Heart left ventricle (tissue), 16 donors: ENCODE measurements around the gene NHLRC4. TPM values are rescaled to one million over a fixed set of nuclear protein-coding genes. Genes with fewer than 3 reads are reported as not detected.

Experiments
- ATAC-seq, 4 donors: fragments of 200-7000 bp; cut with Tn5 transposase; one replicate each; pipeline ENCODE4 v1.9.1; 2020 to 2022; ENCODE audit warnings: moderate library complexity in 4 of 4, mild to moderate bottlenecking in 3 of 4, moderate number of reproducible peaks in 1 of 4
- DNase-seq, 5 donors: peaks; one replicate each; pipeline ENCODE4 v3.0.0-alpha.2; 2020
- H3K27ac ChIP-seq, 12 donors: fragments of 200-600 bp; sonication (generic) in 4 of 12; one replicate each; pipeline versions ENCODE4 v1.5.0 to v1.8.0; 2016 to 2022; ENCODE audit warnings: mild to moderate bottlenecking in 2 of 12
- H3K27me3 ChIP-seq, 9 donors: fragments of 200-600 bp; sonication (generic) in 2 of 9; one replicate each; pipeline versions ENCODE4 v1.5.1 to v1.8.0; 2016 to 2022; ENCODE audit warnings: mild to moderate bottlenecking in 3 of 9
- H3K36me3 ChIP-seq, 9 donors: fragments of 200-600 bp; sonication (generic) in 2 of 9; one replicate each; pipeline versions ENCODE4 v1.5.0 to v1.8.0; 2018 to 2022; ENCODE audit warnings: mild to moderate bottlenecking in 2 of 9
- H3K4me1 ChIP-seq, 12 donors: fragments of 200-600 bp; sonication (generic) in 4 of 12; one replicate each; pipeline versions ENCODE4 v1.5.0 to v1.8.0; 2016 to 2022; ENCODE audit warnings: mild to moderate bottlenecking in 3 of 12
- H3K4me3 ChIP-seq, 12 donors: fragments of 200-600 bp; sonication (generic) in 4 of 12; one replicate each; pipeline versions ENCODE4 v1.5.0 to v1.8.0; 2017 to 2022; ENCODE audit warnings: mild to moderate bottlenecking in 9 of 12, moderate library complexity in 4 of 12
- H3K9me3 ChIP-seq, 12 donors: fragments of 200-600 bp; sonication (generic) in 4 of 12; one replicate each; pipeline versions ENCODE4 v1.5.0 to v1.8.0; 2016 to 2022; ENCODE audit warnings: mild to moderate bottlenecking in 1 of 12
- CTCF ChIP-seq, 12 donors: fragments of 200-600 bp; sonication (generic) in 4 of 12; IDR thresholded peaks; one replicate each; pipeline versions ENCODE4 v1.5.0 to v1.8.0; 2018 to 2022; ENCODE audit warnings: antibody characterized with exemption in 12 of 12, mild to moderate bottlenecking in 5 of 12
- POLR2A ChIP-seq, 2 donors: fragments of 450-650 bp; IDR thresholded peaks; one replicate each; pipeline ENCODE4 v1.6.1; 2017; ENCODE audit warnings: antibody characterized with exemption in 2 of 2, mild to moderate bottlenecking in 2 of 2, moderate library complexity in 2 of 2
- WGBS, 4 donors: extraction: QIAGEN DNeasy Blood & Tissue Kit in 2 of 4; methylation state at CpG; one replicate each; pipeline versions ENCODE4 v1.1.5 to v1.1.7; 2013 to 2018; 5-methylcytosine and 5-hydroxymethylcytosine counted together
- intact Hi-C, 10 donors: fragments of 100-400 bp; cut with DNase I; formaldehyde crosslinking; loops; one replicate each; pipeline versions ENCODE4 v1.11.1 to v1.14.2; 2022
- polyA plus RNA-seq, 2 donors: library from polyadenylated mRNA; stranded (reverse); fragments of 200-250 nt; gene quantifications; one replicate each; pipeline ENCODE4 v1.2.3, GENCODE V29; 2013
- total RNA-seq, 9 donors: library from RNA; depleted of rRNA in 2 of 9; stranded (reverse); fragments of >200 nt in 2 of 9; fragmentation: NEBNext Ultra II Directional in 3 of 9; extraction: Animal tissue kit (Norgen Biotek cat#: 25700) in 3 of 9; gene quantifications; one replicate each; pipeline versions ENCODE4 v1.1.0 to v1.2.4, GENCODE V29; 2016 to 2023
- donor health status: ischemic (EF 13 %, LVEDD 7.1; RV severe dilation, severe dysfunction).
- donor health status: healthy with polysubstance abuse.
- donor health status: DM: no; HTN: yes; CAD: no.
- donor health status: DM: no; HTN: no; CAD: no.
- donor health status: ischemic (EF 25% LVEDD 6.9; RV normal size, moderate dysfunction).
- donor health status: ischemic (EF 25% LVEDD 5.7; RV mildly dilated, moderate dysfunction).
- donor health status: healthy.
- donor health status: DM: yes; HTN: yes; CAD: no.
- donor health status: ischemic (EF 35%, LVEDD 5.7; RV mildly dilated, moderate dysfunction).
- donor health status: nonischemic (EF 11% LVEDD 7.7; RV severe dilation, severe dysfunction).
- donor health status: DM: yes; HTN: yes; CAD: no.
- donor health status: PGD.
- donor health status: ischemic (EF 29% LVEDD 5.4; RV normal size, mild dysfunction).
- donor health status: nonischemic (EF 23%, LVEDD 6.1; RV moderate dilation, normal function).

Gene NHLRC4
- total and polyA plus RNA-seq, 11 donors: 0.23 to 0.86 (median 0.48) TPM; not detected in 1

GRCh38 chr16:559021-559380 lies 7.8 kb upstream of the NHLRC4 start:
- Histone ChIP-seq H3K27me3 (peaks cover 21 to 54% (median 27%) of the 10 kb centered on the region in 9 donors), H3K36me3 (peaks cover 0 to 3% (median 0%) of the 10 kb centered on the region in 9 donors), H3K4me3 (no peak overlapping the region), H3K9me3 (no peaks in the 10 kb centered on the region), H3K4me1 (peaks cover 0 to 23% (median 0%) of the 10 kb centered on the region in 12 donors), H3K27ac (no peak overlapping the region)
- intact Hi-C loops: no loop called here
- ATAC-seq: no peak
- TF ChIP-seq POLR2A (IDR thresholded peaks at IDR 0.05) (no peak), CTCF (IDR thresholded peaks at IDR 0.05) (no peak)
- 63 to 100% (median 68%) methylated on average over 1 to 15 of the region's 15 CpGs for WGBS, 4 donors
- no peak for DNase-seq

- no peak overlapping the region for H3K27ac ChIP-seq
- TF ChIP-seq POLR2A (IDR thresholded peaks at IDR 0.05) (no peak), CTCF (IDR thresholded peaks at IDR 0.05) (no peak)
- H3K4me1 ChIP-seq: peaks cover 0 to 23% (median 0%) of the 10 kb centered on the region in 12 donors
- H3K36me3 ChIP-seq: no peaks in the 10 kb centered on the region
- H3K4me3 ChIP-seq: peak overlapping the region in 1 of 12 donors; percentile 21
- DNase-seq: no peak
- ATAC-seq: no peak
- peaks cover 21 to 60% (median 27%) of the 10 kb centered on the region in 9 donors for H3K27me3 ChIP-seq
- no peaks in the 10 kb centered on the region for H3K9me3 ChIP-seq
- 6 to 14% (median 8%) methylated on average over 22 to 62 of the region's 62 CpGs for WGBS, 4 donors
- intact Hi-C loops: no loop called here
These were observed 7.2 kb upstream of the NHLRC4 start for GRCh38 chr16:559411-560203.

- H3K9me3 ChIP-seq: no peaks in the 10 kb centered on the region
- H3K4me3 ChIP-seq: peak within 1 kb of the TSS in 1 of 12 donors; percentile 21
- no peak for DNase-seq
- 0 to 1% (median 0%) methylated on average over 10 to 84 of the region's 84 CpGs for whole genome bisulfite sequencing, 4 donors
- no peaks in the 10 kb centered on the region for H3K36me3 ChIP-seq
- H3K27me3 ChIP-seq: peaks cover 21 to 61% (median 27%) of the 10 kb centered on the region in 9 donors
- H3K4me1 ChIP-seq: peaks cover 0 to 23% (median 0%) of the 10 kb centered on the region in 12 donors
- ATAC-seq: no peak
- TF ChIP-seq POLR2A (IDR thresholded peaks at IDR 0.05): no peak
- TF ChIP-seq CTCF (IDR thresholded peaks at IDR 0.05): no peak
- no peak within 1 kb of the TSS for H3K27ac ChIP-seq
- intact Hi-C loops: no loop called here
These were observed 6.6 kb upstream of the NHLRC4 start, which contains the start of gene PRR35 for GRCh38 chr16:560204-560700. PRR35 (plus strand) TSS chr16:560394; CDS start chr16:563295, 2,901 bp downstream.

- H3K4me1 ChIP-seq: peaks cover 0 to 26% (median 2%) of the 10 kb centered on the region in 12 donors
- intact Hi-C loops: no loop called here
- H3K27me3 ChIP-seq: peaks cover 21 to 61% (median 27%) of the 10 kb centered on the region in 9 donors
- H3K9me3 ChIP-seq: no peaks in the 10 kb centered on the region
- H3K27ac ChIP-seq: no peak overlapping the region
- peak overlapping the region in 1 of 12 donors; percentile 21 for H3K4me3 ChIP-seq
- TF ChIP-seq POLR2A (IDR thresholded peaks at IDR 0.05): no peak
- TF ChIP-seq CTCF (IDR thresholded peaks at IDR 0.05): no peak
- WGBS, 4 donors: 23 to 70% (median 36%) methylated on average over 12 to 54 of the region's 54 CpGs
- DNase-seq (no peak), ATAC-seq (no peak)
- H3K36me3 ChIP-seq: no peaks in the 10 kb centered on the region
These were observed 5.9 kb upstream of the NHLRC4 start for GRCh38 chr16:560701-561412.
